Iris pigment epithelial cell (primary cell): Measurements from ENCODE around the gene GPBP1L1.
"Not testable (repeated sequence)": the region's sequence is repeated elsewhere in the genome, so short reads cannot be mapped to it uniquely, and the experiment has no call there.

Experiments
- DNase-seq: peaks from one replicate; pipeline ENCODE4 v3.0.0-alpha.2; 2011; ENCODE audit warnings: low read depth

The GPBP1L1 gene

DNA sequence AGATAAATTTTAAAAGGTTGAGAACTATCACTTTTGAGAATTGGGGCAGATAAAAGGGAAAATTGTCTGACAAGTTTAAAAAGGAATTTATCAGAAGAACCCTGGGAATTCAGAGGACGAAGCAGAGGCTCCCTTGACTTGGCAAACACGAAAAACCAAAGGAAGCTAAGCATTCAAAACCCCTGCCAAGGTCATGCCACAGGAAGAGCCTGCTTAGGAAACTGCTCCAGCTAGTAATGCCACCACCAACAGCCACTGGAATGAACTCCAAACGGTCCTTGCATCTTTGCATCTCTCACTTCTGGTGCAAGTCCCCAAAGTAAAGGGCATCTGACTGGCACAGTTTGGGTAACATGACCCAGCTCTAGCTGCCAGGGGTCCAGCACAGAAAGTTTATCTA lies 7.2 kb downstream of the GPBP1L1 start:
- DNase-seq: peak; percentile 17

DNA sequence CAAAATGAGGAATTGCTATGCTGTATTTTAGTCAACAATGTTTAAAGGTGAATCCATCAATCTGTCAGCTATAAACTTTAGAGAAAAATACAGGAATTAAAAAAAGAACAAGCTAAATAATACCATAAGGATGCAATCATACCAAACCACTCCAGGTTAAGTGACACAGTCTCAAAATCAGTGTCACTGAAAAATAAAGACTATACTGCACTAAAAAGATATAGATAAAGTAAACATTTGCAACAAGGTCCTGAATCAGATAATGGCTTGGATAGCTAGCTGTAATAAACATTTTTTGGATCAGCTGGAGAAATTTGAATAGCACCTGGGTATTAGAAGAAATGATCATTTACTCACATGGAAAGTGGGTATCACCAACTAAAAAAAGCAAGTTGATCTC lies 7.8 kb downstream of the GPBP1L1 start:
- DNase-seq: no peak

DNA sequence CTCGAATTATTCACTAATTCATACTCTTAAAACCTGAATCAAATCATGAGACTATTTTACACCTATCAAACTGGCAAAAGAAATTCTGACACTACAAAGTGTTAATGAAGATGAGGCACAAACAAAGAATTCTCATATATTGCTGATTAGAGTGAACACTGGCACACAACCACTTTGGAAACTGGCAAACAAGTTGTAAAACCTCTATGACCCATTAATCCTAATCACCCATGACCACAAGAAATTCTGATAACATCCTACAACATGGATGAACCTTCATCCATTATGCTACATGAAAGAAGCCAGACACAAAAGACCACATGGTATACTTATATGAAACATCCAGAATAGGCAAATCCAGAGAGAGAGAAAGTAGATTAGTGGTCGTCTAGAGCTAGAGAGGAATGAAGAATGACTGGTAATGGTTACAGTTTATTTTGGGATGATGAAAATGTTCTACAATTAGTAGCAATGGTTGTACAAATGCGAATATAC lies 8.5 kb downstream of the GPBP1L1 start:
- no peak for DNase-seq

DNA sequence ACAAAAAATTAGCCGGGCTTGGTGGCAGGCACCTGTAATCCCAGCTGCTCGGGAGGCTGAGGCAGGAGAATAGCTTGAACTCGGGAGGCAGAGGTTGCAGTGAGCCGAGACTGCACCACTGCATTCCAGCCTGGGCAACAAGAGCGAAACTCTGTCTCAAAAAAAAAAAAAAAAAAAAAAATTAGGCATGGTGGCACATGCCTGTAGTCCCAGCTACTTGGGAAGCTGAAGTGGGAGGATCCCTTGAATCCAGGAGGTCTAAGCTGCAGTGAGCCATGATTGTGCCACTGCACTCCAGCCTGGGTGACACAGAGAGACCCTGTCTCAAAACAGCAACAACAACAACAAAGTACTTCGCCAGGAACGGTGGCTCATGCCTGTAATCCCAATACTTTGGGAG lies 9.8 kb downstream of the GPBP1L1 start:
- DNase-seq: not testable (repeated sequence)

DNA sequence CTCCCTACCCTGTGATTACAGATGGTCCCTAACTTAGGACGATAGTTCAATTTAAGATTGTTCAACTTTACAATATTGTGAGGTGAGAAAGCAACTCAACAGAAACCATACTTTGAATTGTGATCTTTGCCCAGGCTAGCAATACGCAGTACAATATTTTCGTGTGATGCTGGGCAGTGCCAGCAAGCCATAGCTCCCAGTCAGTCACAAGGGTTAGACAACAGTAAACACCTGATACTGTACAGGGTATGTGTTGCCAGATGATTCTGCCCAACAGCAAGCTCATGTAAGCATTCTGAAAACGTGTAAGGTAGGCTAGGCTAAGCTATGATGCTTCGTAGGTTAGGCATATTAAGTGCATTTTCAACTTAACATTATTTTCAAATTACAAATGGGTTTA lies 11.9 kb downstream of the GPBP1L1 start:
- DNase-seq: no peak

DNA sequence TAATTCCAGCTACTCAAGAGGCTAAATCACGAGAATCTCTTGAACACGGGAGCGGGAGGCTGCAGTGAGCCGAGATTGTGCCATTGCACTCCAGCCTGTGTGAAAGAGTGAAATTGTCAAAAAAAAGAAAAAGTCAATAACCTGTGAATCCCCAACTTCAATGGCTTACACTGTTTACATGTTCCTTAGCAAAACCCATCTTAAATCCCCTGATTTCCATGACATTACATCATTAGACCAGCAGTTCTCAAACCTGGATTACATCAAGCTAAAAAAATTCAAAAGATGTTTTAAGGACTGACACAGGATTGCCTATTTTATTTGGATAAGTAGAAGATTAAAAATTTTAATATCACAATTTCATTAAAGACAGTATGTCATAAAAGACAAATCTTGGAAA lies 12.4 kb downstream of the GPBP1L1 start:
- peak; percentile 55 for DNase-seq

DNA sequence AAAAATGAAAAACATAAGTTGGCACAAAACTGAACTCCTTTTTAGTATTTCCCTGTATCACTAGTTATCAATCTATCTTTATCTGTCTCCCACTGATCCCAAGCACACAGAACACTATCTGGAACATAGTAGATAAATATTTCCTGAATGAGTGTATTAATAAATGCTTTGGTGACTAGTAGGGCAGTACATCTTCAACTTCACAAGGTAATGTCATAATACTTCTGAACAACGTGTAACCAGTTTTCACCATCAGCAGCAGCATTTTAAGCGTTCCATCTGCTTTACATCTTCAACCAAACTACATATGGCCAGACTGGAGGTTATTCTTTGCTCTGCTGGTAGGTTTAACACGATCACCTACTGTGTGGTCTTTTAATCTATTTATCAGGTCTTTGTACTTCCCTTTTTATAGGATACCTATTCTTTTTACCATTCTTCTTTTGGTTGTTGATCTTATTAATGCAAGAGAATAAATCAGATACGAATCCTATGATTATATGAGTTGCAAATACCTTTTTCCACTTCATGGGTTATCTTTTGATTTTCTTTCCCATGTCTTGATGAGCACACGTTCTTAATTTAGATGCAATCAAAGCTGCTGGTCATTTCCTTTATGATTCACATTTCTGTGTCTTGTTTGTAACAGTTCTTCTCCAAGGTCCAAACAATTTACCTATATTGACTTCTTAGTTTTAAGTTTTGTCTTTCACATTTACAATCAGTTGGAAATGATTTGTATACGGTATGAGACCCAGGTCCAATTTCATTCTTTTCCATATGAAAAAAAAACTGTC lies 16.3 kb downstream of the GPBP1L1 start:
- DNase-seq: peak; percentile 54

DNA sequence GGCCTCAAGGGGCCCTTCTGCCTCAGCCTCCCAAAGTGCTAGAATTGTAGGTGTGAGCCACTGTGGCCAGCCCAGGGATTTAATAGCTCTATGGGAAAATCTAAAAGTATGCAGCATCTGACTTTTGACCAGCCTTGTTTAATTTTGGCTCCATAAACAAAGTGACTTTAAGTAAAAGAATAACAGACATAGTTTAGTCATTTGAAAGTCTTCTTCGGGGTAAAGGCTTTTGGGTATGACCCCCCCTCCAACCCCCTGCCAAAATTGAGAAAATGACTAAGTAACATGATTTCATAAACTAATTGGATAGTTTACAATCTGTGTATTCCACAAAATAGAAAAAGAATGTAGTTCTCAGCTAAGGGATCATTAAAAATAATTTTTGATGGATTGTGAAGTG lies 17.0 kb downstream of the GPBP1L1 start:
- no peak for DNase-seq

DNA sequence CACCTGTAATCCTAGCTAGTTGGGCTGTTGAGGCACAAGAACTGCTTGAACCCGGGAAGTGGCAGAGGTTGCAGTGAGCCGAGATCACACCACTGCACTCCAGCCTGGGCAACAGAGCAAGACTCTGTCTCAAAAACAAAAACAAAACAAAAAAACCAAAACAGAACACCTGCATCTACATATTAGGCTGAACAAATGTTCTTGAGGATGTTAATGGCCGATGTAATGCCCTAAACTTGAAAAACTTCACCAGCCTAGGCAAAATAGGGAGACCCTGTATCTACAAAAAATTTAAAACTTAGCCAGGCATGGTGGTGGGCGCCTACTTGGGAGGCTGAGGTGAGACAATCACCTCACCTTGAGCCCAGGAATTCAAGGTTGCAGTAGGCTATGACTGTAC lies 17.8 kb downstream of the GPBP1L1 start:
- DNase-seq: no peak

DNA sequence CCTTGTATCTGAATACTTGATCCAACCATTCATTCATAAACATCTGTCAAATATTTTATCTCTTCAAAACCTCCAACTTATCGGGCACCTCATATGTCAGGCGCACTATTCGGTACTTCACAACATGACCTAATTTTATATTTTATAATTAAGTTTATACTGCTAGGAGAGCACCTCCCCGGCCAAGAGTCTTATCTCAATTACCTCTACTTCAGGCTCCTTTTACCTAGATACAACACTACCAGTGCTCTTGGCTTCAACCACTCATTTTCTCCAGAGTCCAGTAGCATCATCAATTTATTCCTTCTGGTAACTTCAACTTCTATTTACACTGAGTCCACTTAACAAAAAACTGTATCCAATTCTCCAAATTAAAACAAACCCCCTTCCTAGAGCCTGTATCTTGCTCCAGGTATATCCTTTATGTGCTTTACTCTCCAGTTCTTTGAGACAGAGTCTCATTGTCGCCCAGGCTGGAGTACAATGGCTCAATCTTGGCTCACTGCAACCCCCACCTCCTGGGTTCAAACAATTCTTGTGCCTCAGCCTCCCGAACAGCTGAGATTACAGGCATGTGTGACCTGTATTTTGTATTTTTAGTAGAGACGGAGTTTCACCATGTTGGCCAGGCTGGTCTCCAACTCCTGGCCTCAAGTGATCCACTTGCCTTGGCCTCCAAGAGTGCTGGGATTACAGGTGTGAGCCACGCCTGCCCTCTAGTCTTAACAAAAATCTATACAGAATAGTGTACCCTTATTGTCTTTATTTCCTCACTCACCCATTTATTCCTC lies 18.8 kb downstream of the GPBP1L1 start:
- DNase-seq: no peak

DNA sequence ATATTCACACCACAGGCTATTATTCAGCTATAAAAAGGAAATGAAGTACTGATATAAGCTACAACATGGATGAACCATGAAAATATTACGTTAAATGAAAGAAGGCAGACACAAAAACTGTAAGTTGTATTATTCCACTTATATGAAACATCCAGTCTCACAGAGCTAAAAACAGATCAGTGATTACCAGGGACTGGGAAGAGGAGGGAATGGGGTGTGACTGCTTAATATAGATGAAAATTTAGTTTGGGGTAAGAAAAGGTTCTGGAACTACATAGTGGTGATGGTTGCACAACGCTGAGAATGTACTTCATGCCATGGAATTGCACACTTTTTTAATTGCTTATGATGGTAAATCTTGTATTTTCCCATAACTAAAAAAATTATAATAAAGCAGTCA lies 19.5 kb downstream of the GPBP1L1 start:
- no peak for DNase-seq

DNA sequence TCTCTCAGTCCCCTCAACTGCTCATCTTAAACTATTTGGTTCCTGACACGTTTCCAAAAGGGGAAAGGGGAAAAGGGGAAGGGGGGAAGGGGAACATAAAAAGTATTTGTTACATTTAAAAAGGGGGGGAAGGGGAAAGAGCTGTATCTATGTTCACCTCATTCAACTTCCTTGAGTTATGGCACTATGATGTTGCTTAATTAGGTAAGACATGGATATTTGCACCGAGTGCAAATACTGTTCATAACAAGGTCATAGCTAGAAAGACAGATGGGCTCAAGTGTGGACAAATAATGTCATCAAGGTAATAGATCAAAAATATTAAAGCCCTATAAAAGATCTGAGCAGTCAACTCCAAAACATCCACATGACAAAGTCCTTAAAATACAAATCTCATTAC lies 26.0 kb downstream of the GPBP1L1 start:
- no peak for DNase-seq

DNA sequence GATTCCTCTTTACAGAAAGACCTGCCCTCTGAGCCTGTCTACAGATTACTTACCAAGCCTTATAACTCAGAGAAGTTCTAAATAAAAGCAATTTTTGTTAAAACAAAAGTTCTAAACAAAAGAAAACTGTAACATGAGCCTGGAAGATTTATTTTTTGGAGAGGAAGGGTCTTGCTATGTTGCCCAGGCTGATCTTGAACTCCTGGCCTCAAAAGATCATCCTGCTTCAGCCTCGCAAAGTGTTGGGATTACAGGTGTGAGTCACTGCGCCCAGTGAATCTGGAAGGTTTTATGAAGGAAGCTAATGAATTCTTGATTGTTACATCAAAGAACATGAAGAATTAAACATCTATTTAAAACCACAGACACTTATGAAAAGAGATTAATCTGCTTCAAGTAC lies 27.1 kb downstream of the GPBP1L1 start:
- no peak for DNase-seq

DNA sequence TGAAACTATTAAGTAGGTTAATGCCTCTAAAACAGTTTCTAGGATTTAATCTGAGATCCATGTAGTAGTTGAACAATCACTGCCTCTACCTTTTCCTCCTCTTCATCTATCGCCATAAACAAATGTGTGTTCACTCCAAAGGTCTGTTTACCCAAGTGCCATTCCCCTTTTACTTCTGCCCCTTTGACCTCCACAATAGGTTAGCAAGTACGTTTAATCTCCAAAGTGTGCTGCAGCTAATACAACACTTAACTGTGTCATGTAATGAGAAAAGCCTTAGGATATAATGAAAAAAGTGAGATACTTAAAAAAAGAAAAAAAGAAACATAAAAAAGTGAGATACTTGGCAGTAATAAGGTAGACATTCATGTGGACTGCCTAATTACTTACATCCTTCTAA lies 28.2 kb downstream of the GPBP1L1 start:
- DNase-seq: no peak

DNA sequence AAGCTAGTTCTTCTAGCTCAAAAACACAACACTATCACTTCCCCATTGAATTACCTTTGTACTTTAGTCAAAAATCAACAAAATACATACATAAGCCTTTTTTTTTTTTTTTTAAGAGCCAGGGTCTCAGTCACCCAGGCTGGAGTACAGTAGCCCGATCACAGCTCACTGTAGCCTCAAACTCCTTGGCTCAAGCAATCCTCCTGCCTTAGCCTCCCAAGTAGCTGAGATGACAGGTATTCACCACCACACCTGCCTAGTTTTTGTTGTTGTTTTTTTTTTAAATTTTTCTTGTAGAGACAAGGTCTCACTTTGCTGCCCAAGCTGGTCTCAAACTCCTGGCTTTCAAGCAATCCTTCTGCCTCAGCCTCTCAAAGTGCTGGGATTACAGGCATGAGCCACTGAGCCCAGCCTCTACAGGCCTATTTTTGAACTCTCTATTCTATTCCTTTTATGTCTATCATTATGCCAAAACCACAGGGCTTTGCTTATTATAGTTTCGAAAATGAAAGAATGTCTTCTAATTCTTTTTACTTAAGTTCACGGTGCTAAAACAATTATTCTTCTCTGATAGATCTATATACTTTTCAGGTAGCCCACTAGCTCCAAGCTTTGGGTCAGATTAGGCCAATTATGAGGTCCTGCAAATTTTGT lies 29.6 kb downstream of the GPBP1L1 start:
- DNase-seq: no peak

DNA sequence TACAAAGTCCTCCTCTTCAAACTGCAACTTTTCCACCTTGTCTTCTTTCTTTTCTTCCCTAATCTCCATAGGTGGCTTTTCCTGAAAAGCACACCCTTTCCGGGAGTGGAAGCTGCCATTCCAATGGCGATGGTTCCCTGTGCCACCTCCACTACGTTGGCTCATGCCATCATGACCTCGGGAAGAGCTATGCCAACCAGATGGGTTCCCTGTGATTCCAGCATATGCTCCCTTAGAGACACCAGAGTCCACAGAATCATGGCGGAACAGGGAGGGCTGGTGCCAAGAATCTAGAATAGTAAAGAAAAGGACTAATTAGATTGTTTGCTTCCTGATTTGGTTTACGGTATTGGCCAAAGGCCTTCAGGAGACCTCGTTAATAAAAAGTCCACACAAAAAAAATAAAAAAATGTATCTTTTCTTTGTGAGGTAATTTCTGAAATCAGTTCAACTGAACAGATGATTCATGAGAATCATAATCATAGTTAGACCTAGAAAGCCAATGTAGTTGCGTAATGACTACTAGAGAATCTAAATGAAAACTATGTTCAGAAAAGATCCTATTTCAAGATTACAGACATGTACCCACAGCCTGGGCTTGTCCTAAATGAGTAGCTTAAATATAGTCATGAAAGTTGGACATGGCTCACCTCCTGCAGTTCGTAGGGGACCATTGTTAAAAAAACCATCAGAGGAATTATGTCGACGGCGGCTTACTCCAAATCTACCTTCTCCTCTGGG lies 31.6 kb downstream of the GPBP1L1 start:
- peak; percentile 82 for DNase-seq

DNA sequence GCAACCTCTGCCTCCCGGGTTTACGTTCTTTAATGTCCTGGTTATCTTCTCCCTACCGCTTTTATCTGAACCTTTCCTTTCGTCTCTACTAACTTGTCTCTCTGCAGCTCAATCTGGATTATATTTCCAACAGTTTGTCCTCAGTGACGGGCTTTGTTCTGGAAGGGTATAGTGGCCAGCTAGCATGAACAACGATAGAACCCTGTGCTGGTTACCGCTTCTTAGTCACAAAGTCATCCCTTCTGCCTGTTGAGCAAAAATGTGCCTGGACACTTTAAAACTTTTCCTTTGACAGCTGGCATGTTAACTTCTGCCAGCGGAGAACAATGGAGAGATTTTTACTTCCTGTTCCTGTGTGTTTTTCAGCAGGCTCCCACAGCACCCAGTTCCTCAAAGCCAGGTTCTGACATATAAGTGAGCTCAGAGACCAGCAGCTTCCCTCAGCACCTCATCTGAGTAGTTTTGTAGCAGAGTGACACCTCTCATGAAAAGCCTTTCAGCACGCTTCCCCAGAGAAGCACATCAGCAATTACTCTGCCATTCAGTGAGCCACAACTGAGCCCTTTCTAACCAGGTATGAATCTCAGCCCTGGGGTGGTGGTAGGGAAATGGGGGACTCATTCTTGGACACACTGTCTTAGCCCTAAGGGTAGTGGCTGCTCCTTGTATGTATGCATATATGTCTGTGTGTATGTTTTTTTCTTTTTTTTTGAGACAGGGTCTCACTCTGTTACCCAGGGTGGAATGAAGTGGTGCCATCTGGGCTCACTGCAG lies 38.9 kb downstream of the GPBP1L1 start:
- DNase-seq: no peak

DNA sequence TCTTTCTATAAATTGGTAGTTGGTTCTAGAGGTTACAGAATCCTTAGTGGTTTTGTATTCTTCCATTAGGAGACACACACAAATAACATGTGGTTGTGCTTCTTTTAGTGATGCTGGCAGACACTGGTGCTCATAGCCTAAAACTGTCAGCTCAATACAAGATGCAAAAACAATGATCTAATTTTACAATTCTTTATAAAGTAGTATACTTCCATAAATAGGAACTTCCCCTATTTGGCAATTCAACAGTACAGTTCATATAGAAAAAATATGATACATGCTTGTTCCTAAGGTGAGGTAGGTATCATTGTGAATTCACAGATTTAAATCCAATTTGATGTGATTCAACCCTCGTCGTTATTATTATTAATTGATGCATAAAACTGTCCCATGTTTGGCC lies 41.7 kb downstream of the GPBP1L1 start:
- DNase-seq: no peak

DNA sequence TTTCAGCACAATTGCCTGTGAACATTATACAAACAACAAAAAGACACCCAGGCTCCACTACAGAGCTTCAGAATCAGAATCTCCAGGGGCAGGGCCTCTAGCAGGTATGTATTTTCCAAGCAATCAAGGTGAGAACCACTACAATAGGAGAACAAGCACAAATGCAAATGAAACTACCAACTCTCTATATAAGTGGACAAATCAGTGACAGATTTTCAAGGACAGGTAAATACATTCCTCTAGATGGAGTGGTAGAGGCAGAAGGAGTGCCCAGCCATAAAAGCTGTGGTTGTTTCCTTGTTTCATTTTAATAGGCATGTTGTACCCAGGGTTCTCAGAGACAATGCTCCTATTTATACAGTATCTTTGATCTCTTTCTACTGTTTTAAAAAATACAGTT lies 42.4 kb downstream of the GPBP1L1 start:
- no peak for DNase-seq

DNA sequence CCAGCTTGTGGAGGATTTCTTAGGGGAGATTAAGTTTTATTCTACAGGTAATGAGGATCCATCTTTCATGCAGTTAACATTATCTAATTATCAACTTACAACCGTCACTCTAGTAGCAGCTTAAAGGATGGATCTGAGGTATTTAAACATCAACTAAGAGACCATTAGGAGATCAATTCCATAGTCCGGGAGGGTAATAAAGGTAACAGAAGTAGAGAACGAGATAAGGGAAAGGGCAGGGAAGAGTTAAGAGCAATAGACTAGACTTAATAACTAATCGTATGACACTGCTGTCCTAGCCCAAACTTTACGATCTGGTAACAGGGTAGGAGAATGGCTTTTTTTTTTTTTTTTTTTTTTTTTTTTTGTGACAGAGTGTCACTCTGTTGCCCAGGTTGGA lies 43.0 kb downstream of the GPBP1L1 start:
- DNase-seq: no peak

DNA sequence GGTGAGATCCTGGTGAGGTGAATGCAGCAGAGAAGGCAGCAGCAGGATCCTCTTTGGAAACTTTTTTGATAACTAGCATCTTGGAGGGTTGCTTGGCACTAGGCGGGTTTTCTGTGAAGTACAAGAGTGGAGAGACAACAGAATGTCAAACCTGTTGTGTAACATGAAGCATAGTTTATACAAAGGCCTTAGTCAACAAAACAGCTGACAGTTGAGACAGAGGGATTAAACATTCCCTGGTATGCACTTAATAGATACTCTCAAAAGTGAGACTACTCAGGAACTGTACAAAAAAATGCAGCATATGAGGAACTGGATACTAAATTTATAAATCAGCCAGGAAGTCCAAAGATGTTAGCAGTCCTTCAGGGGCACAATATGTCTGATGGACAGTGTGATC lies 46.0 kb downstream of the GPBP1L1 start:
- peak; percentile 68 for DNase-seq
